ENCODE measurements around the gene GJD4.

- TF ChIP-seq CTCF (IDR thresholded peaks at IDR 0.05) (peak in 3 of 4 experiments; percentile 55 to 73 (median 60)), POLR2A (IDR thresholded peaks at IDR 0.05) (no peak)
These were observed 35.3 kb downstream of the GJD4 start for GRCh38 chr10:35640474-35640873.
